HG03097 (cell line): ENCODE results near the gene AHDC1.

Experiments
- ATAC-seq: cut with Tn5 transposase; IDR thresholded peaks from one replicate; pipeline ENCODE4 v1.9.1; 2021; ENCODE audit not compliant: unreplicated experiment, low FRiP score

Gene AHDC1

DNA sequence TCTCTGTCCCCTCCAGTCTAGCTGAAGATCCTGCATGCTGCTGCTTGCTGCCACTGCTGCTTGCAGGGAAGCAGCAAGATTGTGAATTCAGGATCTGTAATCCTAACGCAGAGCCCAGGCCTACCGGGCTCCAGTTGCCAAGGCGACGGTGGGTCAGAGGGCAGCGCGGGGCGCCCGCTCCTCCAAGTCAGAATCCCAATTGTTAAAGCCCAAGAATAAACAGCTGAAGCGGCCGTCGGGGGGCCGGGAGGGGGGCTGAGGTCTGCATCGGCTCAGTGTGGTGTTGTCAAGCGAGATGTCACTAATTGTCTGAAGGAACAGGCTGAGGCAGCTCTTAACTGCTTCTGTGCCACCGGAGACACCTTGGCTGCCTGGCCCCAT lies 36.8 kb downstream of the AHDC1 start:
- no peak for ATAC-seq

DNA sequence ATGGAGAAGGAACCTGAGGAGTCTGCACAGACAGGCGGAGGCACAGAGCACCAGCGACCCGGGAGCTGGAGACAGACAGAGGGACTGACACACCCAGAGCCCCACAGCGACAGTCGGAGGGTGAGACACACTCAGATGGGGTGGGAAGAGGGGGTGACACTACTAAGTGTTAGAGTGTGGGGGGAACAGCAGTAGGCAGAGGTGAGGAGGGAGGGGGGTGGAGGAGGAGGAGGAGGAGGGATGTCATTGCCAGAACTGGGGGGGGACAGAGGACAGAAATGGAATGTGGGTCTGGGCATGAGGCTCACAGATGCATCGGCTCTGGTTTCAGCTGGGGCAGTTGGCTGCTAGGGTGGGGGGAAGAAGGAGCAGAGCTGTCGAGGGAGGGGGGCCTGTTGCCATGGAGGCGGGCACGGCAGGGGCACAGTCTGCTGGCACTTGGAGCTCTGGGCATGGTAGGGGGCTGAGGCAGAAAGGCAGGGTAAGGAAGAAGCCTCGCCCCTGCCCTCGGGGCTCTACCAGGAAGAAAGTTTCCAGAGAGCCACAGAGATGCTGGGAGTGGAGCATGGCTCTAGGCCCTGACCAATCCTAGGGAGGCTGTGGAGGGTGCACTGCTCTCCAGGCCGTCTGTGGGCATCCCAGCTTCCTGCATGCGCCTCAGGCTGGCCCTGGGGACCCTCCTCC lies 37.3 kb downstream of the AHDC1 start:
- no peak for ATAC-seq

GRCh38 chr1:27564710-27565649 lies 39.0 kb downstream of the AHDC1 start:
- no peak for ATAC-seq

GRCh38 chr1:27563591-27564471 lies 40.1 kb downstream of the AHDC1 start:
- ATAC-seq: no peak

- no peak for ATAC-seq
These were observed 40.7 kb downstream of the AHDC1 start for GRCh38 chr1:27563341-27563590.

GRCh38 chr1:27562534-27563340 lies 41.2 kb downstream of the AHDC1 start:
- no peak for ATAC-seq

DNA sequence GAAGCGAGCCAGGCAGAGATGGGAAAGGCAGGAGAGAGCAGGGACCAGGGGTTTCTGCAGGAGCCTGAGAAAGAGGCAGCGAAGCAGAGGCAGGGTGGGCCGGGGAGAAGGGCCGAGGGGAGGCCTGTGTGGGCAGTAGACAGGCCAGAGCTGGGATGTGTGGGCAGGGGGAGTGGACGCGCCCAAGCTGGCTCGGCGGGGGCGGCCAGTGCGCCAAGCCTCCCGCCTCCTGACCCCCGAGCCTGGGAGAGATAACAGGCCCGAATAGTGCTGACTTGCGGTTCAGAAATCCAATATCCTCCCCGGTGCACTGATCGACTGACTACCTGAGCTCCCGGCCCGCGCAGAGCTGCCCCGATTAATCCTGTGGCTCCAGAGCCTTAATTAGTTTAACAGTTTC lies 41.9 kb downstream of the AHDC1 start:
- ATAC-seq: no peak

DNA sequence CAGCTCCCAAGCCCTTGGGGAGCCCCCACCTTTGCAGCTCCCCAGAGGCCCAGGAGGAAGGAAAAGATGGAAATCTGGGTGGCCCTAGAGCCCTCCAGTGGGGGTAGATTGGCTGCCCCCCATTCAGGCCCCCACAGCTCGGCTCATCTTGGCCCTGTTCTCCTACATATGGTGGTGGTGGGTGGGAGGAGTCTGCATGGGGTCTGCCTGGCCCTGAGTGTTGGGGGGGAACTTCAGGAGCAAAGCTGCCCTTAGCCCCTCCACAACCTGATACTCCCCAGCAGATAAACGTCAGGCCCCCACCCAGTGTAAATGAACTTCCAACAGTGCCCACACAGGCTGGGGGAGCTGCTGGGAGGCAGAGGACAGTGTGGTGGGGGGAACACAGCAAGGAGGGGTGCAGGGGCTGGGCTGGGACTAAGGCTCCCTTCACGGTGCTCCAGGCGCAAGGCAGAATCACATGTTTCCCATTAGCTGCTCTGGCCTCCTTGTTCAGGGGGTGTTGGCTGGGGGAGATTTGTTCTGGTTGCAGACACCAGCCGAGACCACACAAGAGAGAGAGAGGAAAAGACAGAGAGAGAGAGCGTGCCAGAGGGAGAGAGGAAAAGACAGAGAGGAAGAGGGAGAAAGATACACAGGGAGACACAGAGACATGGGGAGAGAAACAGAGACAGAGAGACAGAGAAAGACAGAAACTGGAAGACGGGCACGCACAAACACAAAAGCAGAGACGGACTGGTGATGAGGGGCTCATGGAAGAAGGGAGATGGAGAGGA lies 42.6 kb downstream of the AHDC1 start:
- no peak for ATAC-seq

- no peak for ATAC-seq
These were observed 43.4 kb downstream of the AHDC1 start for GRCh38 chr1:27560268-27561123.

GRCh38 chr1:27559466-27560030 lies 44.4 kb downstream of the AHDC1 start:
- no peak for ATAC-seq

GRCh38 chr1:27557596-27558340 lies 46.2 kb downstream of the AHDC1 start:
- no peak for ATAC-seq

- ATAC-seq: no peak
These were observed 47.0 kb downstream of the AHDC1 start for GRCh38 chr1:27556781-27557595.

DNA sequence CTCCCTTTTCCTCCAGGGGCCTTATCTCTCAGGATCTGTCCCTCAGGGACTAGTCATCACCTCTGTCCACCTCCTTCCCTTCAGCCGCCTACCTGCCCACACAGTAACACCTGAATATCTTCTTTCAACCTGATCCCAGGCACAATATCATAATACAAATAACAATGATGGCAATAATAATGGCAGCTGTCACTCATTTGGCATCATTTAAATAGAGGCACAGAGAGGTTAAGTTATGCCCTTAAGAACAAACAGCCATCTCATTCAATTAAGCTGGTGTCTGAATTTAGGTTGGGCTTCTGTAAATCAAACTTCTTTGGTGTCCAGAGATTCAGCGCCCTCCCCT lies 47.5 kb downstream of the AHDC1 start:
- ATAC-seq: no peak

DNA sequence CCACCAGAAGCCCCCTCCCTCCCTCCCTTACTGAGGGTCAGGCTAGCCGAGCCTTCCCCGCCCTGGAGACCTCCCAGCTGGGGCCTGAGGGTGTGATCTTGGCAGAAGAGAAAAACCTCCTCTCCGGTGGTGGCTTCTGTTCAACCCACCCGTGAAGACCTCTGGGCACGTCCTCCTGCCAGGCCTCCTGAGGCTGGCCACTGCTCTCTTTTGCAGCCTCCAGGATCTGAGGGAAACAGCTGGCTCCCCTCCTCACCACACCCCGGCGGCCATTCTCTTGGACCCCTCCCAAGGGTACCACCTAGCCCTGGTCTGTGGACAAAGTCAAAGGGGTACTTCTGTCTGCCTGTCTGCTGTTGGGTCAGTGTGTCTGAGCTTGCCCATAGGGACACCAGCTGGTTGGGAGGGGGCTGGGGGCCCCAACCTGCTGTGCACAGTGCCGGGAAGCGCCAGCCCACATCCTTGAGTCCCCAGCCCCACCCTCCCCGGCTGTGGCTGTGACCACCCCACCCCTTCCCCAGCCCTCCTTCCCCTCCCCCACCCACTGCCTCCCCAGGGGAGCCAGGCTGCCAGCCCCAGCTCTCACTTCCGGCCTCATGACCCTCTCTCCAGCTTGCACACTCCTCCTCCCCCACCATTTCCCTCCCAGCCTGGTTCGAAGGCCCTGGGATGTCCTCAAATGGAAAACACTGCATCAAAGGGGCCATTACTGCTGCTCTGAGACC lies 48.1 kb downstream of the AHDC1 start:
- ATAC-seq: no peak

DNA sequence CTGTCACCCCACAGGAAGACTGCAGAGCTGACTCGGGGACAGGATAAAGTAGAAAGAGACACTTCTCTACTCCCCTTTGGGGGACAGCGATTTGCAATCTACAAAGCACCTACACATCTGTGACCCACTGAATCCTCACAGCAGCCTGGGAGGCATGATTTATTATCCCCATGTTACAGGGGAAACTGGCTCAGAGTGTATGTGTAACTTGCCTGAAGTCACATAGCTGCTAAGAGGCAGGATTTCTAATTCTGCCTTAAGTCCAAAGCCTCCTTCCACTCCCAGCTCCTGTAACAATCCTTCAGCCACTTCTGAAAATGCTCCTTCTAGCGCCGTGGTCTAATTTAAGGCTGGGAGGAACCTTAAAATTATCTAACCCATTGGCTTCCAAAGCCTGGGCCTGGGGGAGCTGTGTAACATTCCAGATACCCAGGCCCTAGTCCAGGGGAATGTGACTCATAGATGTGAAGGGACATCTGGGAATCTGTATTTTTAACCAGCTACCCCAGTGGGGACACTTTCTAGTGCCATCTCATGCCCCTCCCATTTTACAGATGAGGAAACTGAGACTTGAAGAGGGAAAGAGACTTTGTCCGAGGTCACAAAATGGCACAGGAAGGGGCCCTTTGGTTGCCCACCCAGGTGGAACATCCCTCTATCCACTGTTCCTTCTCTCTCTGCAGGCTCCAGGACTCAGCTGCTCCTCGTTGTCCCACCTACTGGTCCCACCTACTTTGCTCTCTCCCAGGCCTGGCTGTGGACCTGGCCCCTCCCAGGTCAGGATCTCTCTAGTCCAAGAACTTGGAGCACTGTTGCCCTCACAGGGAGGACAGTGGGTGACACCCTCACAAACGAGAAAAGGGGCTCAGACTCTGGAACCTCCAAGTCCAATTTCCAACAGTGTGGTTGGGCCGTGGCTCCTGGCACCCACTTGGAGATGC lies 48.9 kb downstream of the AHDC1 start:
- ATAC-seq: no peak
